ENCODE measurements around the gene SLC22A1.

SLC22A1 gene

DNA sequence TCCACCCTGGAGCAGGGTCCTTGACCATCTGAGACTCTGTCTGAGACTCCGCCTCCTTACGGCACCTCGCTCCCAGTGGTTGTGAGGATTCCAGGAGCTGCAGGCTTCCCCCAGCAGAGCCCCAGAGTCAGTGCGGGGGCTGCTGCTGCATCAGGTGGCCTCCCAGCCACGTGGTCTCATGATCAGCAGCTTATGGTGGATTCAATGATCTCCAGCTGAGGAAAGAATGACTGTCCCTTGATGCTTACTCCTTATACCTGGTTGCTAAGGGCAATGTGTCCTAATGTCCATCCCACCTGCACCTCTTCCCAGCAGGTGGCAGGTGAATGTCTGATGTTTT is 40.0 kb downstream of the SLC22A1 start (continued):
- no peak for TF ChIP-seq ZNF266 (tag by site-specific recombination; IDR thresholded peaks at IDR 0.05; ENCODE audit: low read depth)

DNA sequence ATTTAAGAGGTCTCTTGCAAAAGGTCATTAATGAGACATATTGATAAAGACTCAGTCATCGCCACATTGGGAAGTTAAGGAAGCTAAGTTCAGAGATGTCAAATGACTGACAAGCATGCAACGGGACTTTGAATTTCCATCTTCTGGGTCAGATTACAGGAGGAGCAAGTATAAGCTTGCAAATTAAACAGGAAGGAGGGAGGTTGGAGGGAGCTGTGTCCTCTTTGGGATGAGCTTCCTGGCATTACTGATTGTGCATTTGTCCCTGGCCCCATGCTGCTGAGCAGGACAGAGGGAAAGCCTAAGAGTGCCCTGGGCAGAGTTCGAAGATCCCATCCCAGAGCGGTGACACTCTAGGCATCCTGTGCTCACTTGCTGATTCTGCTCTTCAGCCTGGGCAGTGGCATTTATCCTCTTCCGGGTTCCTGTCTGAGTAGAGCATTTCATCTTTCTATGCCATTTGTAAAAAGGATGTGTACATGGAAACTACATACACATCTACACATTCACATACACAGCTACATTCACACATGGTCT is 40.5 kb downstream of the SLC22A1 start:
- TF ChIP-seq, protein P1, sequence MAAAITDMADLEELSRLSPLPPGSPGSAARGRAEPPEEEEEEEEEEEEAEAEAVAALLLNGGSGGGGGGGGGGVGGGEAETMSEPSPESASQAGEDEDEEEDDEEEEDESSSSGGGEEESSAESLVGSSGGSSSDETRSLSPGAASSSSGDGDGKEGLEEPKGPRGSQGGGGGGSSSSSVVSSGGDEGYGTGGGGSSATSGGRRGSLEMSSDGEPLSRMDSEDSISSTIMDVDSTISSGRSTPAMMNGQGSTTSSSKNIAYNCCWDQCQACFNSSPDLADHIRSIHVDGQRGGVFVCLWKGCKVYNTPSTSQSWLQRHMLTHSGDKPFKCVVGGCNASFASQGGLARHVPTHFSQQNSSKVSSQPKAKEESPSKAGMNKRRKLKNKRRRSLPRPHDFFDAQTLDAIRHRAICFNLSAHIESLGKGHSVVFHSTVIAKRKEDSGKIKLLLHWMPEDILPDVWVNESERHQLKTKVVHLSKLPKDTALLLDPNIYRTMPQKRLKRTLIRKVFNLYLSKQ (tag by site-specific recombination; IDR thresholded peaks at IDR 0.05; ENCODE audit: borderline replicate concordance) = no peak
- no peak for TF ChIP-seq ZNF239 (tag by site-specific recombination; IDR thresholded peaks at IDR 0.05)
- TF ChIP-seq SP2 (tag by site-specific recombination; IDR thresholded peaks at IDR 0.05) = no peak
- no peak for TF ChIP-seq ZNF48 (tag by site-specific recombination; IDR thresholded peaks at IDR 0.05)
- no peak for TF ChIP-seq ZNF558 (tag by site-specific recombination; IDR thresholded peaks at IDR 0.05)
- TF ChIP-seq, protein P2, sequence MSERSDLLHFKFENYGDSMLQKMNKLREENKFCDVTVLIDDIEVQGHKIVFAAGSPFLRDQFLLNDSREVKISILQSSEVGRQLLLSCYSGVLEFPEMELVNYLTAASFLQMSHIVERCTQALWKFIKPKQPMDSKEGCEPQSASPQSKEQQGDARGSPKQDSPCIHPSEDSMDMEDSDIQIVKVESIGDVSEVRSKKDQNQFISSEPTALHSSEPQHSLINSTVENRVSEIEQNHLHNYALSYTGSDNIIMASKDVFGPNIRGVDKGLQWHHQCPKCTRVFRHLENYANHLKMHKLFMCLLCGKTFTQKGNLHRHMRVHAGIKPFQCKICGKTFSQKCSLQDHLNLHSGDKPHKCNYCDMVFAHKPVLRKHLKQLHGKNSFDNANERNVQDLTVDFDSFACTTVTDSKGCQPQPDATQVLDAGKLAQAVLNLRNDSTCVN (tag by site-specific recombination; optimal IDR thresholded peaks at IDR 0.05) = no peak
- no peak for TF ChIP-seq ZNF112 (tag by site-specific recombination; IDR thresholded peaks at IDR 0.05)
- ChIA-PET POLR2A (no interaction called here), CTCF (interaction anchor here (0.8 to 1.2 kb wide), 2 partner anchors 24 to 136 kb away, joined by 3 read pairs; no protein-coding TSS in a partner anchor)
- H3K4me1 ChIP-seq (ENCODE audit: control insufficient read depth, insufficient read depth, low read length) = no peaks in the 10 kb centered on the region
- H3K9me3 ChIP-seq (ENCODE audit: control insufficient read depth, insufficient read depth, low read depth, low read length) = no peaks in the 10 kb centered on the region
- H3K27ac ChIP-seq (ENCODE audit: extremely low read depth, low read depth, low read length) = no peak overlapping the region
- H3K36me3 ChIP-seq (ENCODE audit: control insufficient read depth in 2 of 2, insufficient read depth in 1 of 2, low read length in 2 of 2) = no peaks in the 10 kb centered on the region
- H3K4me3 ChIP-seq (ENCODE audit: low read depth, low read length) = no peak overlapping the region

DNA sequence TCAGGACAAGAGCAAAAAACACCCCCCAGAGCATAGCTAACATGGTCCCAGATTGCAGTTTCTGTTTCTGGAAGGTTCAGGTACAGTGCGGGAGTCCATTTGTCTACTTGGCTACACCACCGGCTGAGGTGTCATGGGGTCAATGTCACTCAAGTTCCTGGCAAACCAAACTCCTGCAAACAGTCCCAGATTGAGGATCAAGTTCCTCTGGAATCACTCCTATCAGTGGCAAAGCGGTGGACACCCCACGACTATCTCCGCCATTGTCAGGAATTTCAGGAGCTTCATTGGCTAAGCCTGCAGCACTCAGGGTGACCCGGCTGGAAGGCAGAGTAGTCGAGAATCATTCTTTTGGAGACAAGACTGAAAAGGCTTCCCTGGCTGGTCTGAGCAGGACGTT is 41.8 kb downstream of the SLC22A1 start:
- Histone ChIP-seq H3K27ac (ENCODE audit: extremely low read depth, low read depth, low read length) (no peak overlapping the region), H3K4me3 (ENCODE audit: low read depth, low read length) (no peak overlapping the region), H3K36me3 (ENCODE audit: control insufficient read depth in 2 of 2, insufficient read depth in 1 of 2, low read length in 2 of 2) (no peaks in the 10 kb centered on the region), H3K9me3 (ENCODE audit: control insufficient read depth, insufficient read depth, low read depth, low read length) (no peaks in the 10 kb centered on the region), H3K4me1 (ENCODE audit: control insufficient read depth, insufficient read depth, low read length) (0 out of 2 replicates have a peak, but pooled peaks cover 3% of the 10 kb centered on the region)
- no peak for TF ChIP-seq ZBTB1 (tag by site-specific recombination; IDR thresholded peaks at IDR 0.05)
- no peak for TF ChIP-seq ZNF830 (tag by site-specific recombination; IDR thresholded peaks at IDR 0.05; ENCODE audit: low read depth)
- TF ChIP-seq ZNF610 (tag by site-specific recombination; IDR thresholded peaks at IDR 0.05; ENCODE audit: borderline replicate concordance) = no peak
- TF ChIP-seq, protein P3, sequence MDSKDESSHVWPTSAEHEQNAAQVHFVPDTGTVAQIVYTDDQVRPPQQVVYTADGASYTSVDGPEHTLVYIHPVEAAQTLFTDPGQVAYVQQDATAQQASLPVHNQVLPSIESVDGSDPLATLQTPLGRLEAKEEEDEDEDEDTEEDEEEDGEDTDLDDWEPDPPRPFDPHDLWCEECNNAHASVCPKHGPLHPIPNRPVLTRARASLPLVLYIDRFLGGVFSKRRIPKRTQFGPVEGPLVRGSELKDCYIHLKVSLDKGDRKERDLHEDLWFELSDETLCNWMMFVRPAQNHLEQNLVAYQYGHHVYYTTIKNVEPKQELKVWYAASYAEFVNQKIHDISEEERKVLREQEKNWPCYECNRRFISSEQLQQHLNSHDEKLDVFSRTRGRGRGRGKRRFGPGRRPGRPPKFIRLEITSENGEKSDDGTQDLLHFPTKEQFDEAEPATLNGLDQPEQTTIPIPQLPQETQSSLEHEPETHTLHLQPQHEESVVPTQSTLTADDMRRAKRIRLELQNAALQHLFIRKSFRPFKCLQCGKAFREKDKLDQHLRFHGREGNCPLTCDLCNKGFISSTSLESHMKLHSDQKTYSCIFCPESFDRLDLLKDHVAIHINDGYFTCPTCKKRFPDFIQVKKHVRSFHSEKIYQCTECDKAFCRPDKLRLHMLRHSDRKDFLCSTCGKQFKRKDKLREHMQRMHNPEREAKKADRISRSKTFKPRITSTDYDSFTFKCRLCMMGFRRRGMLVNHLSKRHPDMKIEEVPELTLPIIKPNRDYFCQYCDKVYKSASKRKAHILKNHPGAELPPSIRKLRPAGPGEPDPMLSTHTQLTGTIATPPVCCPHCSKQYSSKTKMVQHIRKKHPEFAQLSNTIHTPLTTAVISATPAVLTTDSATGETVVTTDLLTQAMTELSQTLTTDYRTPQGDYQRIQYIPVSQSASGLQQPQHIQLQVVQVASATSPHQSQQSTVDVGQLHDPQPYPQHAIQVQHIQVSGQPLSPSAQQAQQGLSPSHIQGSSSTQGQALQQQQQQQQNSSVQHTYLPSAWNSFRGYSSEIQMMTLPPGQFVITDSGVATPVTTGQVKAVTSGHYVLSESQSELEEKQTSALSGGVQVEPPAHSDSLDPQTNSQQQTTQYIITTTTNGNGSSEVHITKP (tag by site-specific recombination; IDR thresholded peaks at IDR 0.05) = no peak
- TF ChIP-seq YY1 (tag by site-specific recombination; IDR thresholded peaks at IDR 0.05) = no peak
- no peak for TF ChIP-seq ZNF426 (tag by site-specific recombination; IDR thresholded peaks at IDR 0.05)
- TF ChIP-seq ZFP69B (tag by site-specific recombination; IDR thresholded peaks at IDR 0.05) = no peak
- no peak for TF ChIP-seq ZNF155 (tag by site-specific recombination; IDR thresholded peaks at IDR 0.05)
- TF ChIP-seq ZNF416 (tag by site-specific recombination; IDR thresholded peaks at IDR 0.05) = no peak
- TF ChIP-seq ZNF521 (tag by site-specific recombination; IDR thresholded peaks at IDR 0.05) = no peak
- no peak for TF ChIP-seq ZBTB48 (tag by site-specific recombination; IDR thresholded peaks at IDR 0.05)
- TF ChIP-seq, protein P4, sequence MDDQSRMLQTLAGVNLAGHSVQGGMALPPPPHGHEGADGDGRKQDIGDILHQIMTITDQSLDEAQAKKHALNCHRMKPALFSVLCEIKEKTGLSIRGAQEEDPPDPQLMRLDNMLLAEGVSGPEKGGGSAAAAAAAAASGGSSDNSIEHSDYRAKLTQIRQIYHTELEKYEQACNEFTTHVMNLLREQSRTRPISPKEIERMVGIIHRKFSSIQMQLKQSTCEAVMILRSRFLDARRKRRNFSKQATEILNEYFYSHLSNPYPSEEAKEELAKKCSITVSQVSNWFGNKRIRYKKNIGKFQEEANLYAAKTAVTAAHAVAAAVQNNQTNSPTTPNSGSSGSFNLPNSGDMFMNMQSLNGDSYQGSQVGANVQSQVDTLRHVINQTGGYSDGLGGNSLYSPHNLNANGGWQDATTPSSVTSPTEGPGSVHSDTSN (CRISPR knock-in tag; IDR thresholded peaks at IDR 0.05) = no peak
- TF ChIP-seq ZNF629 (tag by site-specific recombination; IDR thresholded peaks at IDR 0.05) = no peak
- TF ChIP-seq MZF1 (tag by site-specific recombination; IDR thresholded peaks at IDR 0.05; ENCODE audit: borderline replicate concordance) = no peak
- TF ChIP-seq ZNF2 (tag by site-specific recombination; IDR thresholded peaks at IDR 0.05) = no peak
- TF ChIP-seq BCL11B (tag by site-specific recombination; IDR thresholded peaks at IDR 0.05; ENCODE audit: low read depth) = no peak
- TF ChIP-seq SALL2 (tag by site-specific recombination; IDR thresholded peaks at IDR 0.05; ENCODE audit: borderline replicate concordance) = no peak
- no peak for TF ChIP-seq ZNF174 (tag by site-specific recombination; IDR thresholded peaks at IDR 0.05)
- no peak for TF ChIP-seq ZNF785 (tag by site-specific recombination; IDR thresholded peaks at IDR 0.05)
- TF ChIP-seq MYNN (tag by site-specific recombination; IDR thresholded peaks at IDR 0.05; ENCODE audit: borderline replicate concordance) = no peak
- CTCF ChIA-PET = interaction anchor here (0.7 kb wide), 1 partner anchor 196 kb away, joined by 4 read pairs; no protein-coding TSS in a partner anchor
- POLR2A ChIA-PET = no interaction called here
